SK-N-SH (cell line): Measurements from ENCODE around the gene APEH. TPM values are rescaled to one million over a fixed set of nuclear protein-coding genes. Genes with fewer than 3 reads are reported as not detected.

Source experiments
- CTCF ChIA-PET: fragments of 300-600, 350-600 bp; formaldehyde crosslinking; extraction: SDS; loops from one replicate; lab custom pipeline; 2021; lab: Yijun Ruan, JAX
- POLR2A ChIA-PET: fragments of 350-600 bp; sonication (Branson Sonifier 250); formaldehyde crosslinking; extraction: SDS; loops from one replicate; lab custom pipeline; 2020; ENCODE audit warnings: antibody characterized with exemption, inconsistent platforms; lab: Yijun Ruan, JAX
- DNase-seq: peaks from one replicate; pipeline ENCODE4 v3.0.0; 2012
- H2AFZ ChIP-seq: fragments of 200-600 bp; sonication (generic); 2 replicates; pipeline ENCODE4 v1.8.1; 2016; ENCODE audit warnings: antibody characterized with exemption, mild to moderate bottlenecking, low read depth
- H3F3A ChIP-seq: fragments of 200-600 bp; sonication (generic); replicated peaks from 2 replicates; pipeline ENCODE3; 2016; ENCODE audit warnings: antibody characterized with exemption, mild to moderate bottlenecking; ENCODE audit not compliant: insufficient read depth
- H3K27ac ChIP-seq, 2 experiments: fragments of 200-500 bp in 1 of 2; fragments of 200-600 bp in 1 of 2; sonication (Bioruptor generic) in 1 of 2; sonication (generic), shearing (Covaris generic) in 1 of 2; 2 replicates each; pipeline versions ENCODE4 v1.5.1 to v1.6.1; 2014 to 2016; ENCODE audit warnings: low read depth in 2 of 2, inconsistent platforms in 1 of 2, low read length in 1 of 2, mild to moderate bottlenecking in 1 of 2, mixed read lengths in 1 of 2
- H3K27me3 ChIP-seq: fragments of 200-600 bp; sonication (generic), shearing (Covaris generic); 2 replicates; pipeline ENCODE4 v1.6.1; 2016; ENCODE audit warnings: mixed run types; ENCODE audit not compliant: insufficient read depth
- H3K36me3 ChIP-seq, 2 experiments: fragments of 200-500 bp in 1 of 2; fragments of 200-600 bp in 1 of 2; sonication (Bioruptor generic) in 1 of 2; sonication (generic) in 1 of 2; replicated peaks in 1 of 2; 2 replicates each; pipeline versions ENCODE3 to v1.5.1; 2014 to 2016; ENCODE audit warnings: low read length in 1 of 2, mild to moderate bottlenecking in 1 of 2; ENCODE audit not compliant: insufficient read depth in 2 of 2, control insufficient read depth in 1 of 2
- H3K4me1 ChIP-seq, 2 experiments: fragments of 200-500 bp in 1 of 2; fragments of 200-600 bp in 1 of 2; sonication (Bioruptor generic) in 1 of 2; sonication (generic), shearing (Covaris generic) in 1 of 2; 2 replicates each; pipeline versions ENCODE4 v1.5.1 to v1.6.1; 2014 to 2016; ENCODE audit warnings: low read depth in 1 of 2, low read length in 1 of 2, mixed run types in 1 of 2; ENCODE audit not compliant: insufficient read depth in 2 of 2, control insufficient read depth in 1 of 2
- H3K4me2 ChIP-seq: fragments of 200-600 bp; sonication (generic), shearing (Covaris generic); 2 replicates; pipeline ENCODE4 v1.6.1; 2017; ENCODE audit warnings: mixed run types
- H3K4me3 ChIP-seq, 2 experiments: fragments of 200-500 bp in 1 of 2; fragments of 200-600 bp in 1 of 2; sonication (Bioruptor generic) in 1 of 2; sonication (generic), shearing (Covaris generic) in 1 of 2; 2 replicates each; pipeline versions ENCODE4 v1.5.1 to v1.8.1; 2014 to 2016; ENCODE audit warnings: low read depth in 2 of 2, inconsistent platforms in 1 of 2, low read length in 1 of 2, mild to moderate bottlenecking in 1 of 2, mixed read lengths in 1 of 2, moderate library complexity in 1 of 2
- H3K79me2 ChIP-seq: fragments of 200-600 bp; sonication (generic); 2 replicates; pipeline ENCODE4 v1.8.1; 2017; ENCODE audit warnings: mild to moderate bottlenecking; ENCODE audit not compliant: insufficient read depth
- H3K9ac ChIP-seq: fragments of 200-600 bp; sonication (generic); 2 replicates; pipeline ENCODE4 v1.6.1; 2017; ENCODE audit warnings: mixed run types
- H3K9me2 ChIP-seq: fragments of 200-600 bp; sonication (generic); 2 replicates; pipeline ENCODE4 v1.6.1; 2017; ENCODE audit warnings: mixed run types
- H3K9me3 ChIP-seq: fragments of 200-600 bp; sonication (generic); 2 replicates; pipeline ENCODE4 v1.6.1; 2017; ENCODE audit warnings: mixed run types, mild to moderate bottlenecking, moderate library complexity
- H4K20me1 ChIP-seq: fragments of 200-600 bp; sonication (generic); 2 replicates; pipeline ENCODE4 v1.6.1; 2017; ENCODE audit warnings: mild to moderate bottlenecking, mixed run types; ENCODE audit not compliant: insufficient read depth
- ELF1 ChIP-seq: IDR thresholded peaks from 2 replicates; pipeline ENCODE4 v1.4.0; 2012
- GABPA ChIP-seq: IDR thresholded peaks from 2 replicates; pipeline ENCODE4 v1.4.0; 2012; ENCODE audit warnings: low read depth, mild to moderate bottlenecking
- MAX ChIP-seq: IDR thresholded peaks from 2 replicates; pipeline ENCODE4 v1.4.0; 2012; ENCODE audit warnings: low read depth
- POLR2AphosphoS5 ChIP-seq: IDR thresholded peaks from 2 replicates; pipeline ENCODE4 v1.6.1; 2012; ENCODE audit warnings: low read depth, low read length
- RCOR1 ChIP-seq: fragments of 150-350 bp; IDR thresholded peaks from 2 replicates; pipeline ENCODE4 v1.6.1; 2017; ENCODE audit warnings: antibody characterized with exemption, low read length
- REST ChIP-seq: IDR thresholded peaks from 2 replicates; pipeline ENCODE4 v1.6.1; 2012; ENCODE audit warnings: mild to moderate bottlenecking, low read depth, low read length, moderate library complexity
- RFX5 ChIP-seq: IDR thresholded peaks from 2 replicates; pipeline ENCODE4 v1.6.1; 2012; ENCODE audit warnings: mild to moderate bottlenecking, improper control_type of control experiment, low read length
- RXRA ChIP-seq: IDR thresholded peaks from 2 replicates; pipeline ENCODE4 v1.4.0; 2012; ENCODE audit warnings: low read depth, mild to moderate bottlenecking, borderline replicate concordance
- SIN3A ChIP-seq: IDR thresholded peaks from 2 replicates; pipeline ENCODE4 v1.6.1; 2012; ENCODE audit warnings: low read depth, mild to moderate bottlenecking, low read length, moderate library complexity, borderline replicate concordance
- SMC3 ChIP-seq: IDR thresholded peaks from 2 replicates; pipeline ENCODE4 v1.6.1; 2012; ENCODE audit warnings: low read depth, low read length, improper control_type of control experiment
- TEAD4 ChIP-seq: IDR thresholded peaks from 2 replicates; pipeline ENCODE4 v1.4.0; 2012; ENCODE audit warnings: mild to moderate bottlenecking, borderline replicate concordance; ENCODE audit not compliant: insufficient read depth
- USF2 ChIP-seq: fragments of 150-350 bp; IDR thresholded peaks from 2 replicates; pipeline ENCODE4 v1.6.1; 2017; ENCODE audit warnings: antibody characterized with exemption, low read length, low read depth, borderline replicate concordance
- ZBTB33 ChIP-seq: IDR thresholded peaks from 2 replicates; pipeline ENCODE4 v1.4.0; 2012; ENCODE audit warnings: low read depth, borderline replicate concordance
- WGBS: methylation state at CpG from one replicate; pipeline ENCODE4 v1.1.6; 2017; ENCODE audit warnings: low lambda C conversion rate; 5-methylcytosine and 5-hydroxymethylcytosine counted together
- polyA plus RNA-seq, 3 experiments: library from polyadenylated mRNA; depleted of rRNA; stranded (reverse); fragments of >200 nt; gene quantifications; 2 replicates each; pipeline ENCODE4 v1.2.3, GENCODE V29; 2012

The APEH gene
- polyA plus RNA-seq, 1 of the 3 experiments (the other 2 are of a cell fraction), result 112 TPM

- TF ChIP-seq REST (no peak), RXRA (no peak), ELF1 (no peak), POLR2AphosphoS5 (no peak), ZBTB33 (no peak), MAX (no peak), SIN3A (no peak), GABPA (no peak), SMC3 (peak; percentile 67)
These were observed 29.3 kb downstream of the APEH start (continued) for GRCh38 chr3:49703443-49703927.

GRCh38 chr3:49703956-49704355 lies 29.8 kb downstream of the APEH start:
- Histone ChIP-seq H3K27me3 (no peaks in the 10 kb centered on the region), H2AFZ (no peak overlapping the region), H3K36me3 (peaks cover 0 to 29% of the 10 kb centered on the region in 2 experiments), H3K4me2 (no peak overlapping the region), H3K4me1 (no peaks in the 10 kb centered on the region), H3K79me2 (no peaks in the 10 kb centered on the region), H3K9me2 (no peaks in the 10 kb centered on the region), H4K20me1 (no peaks in the 10 kb centered on the region), H3F3A (no peaks in the 10 kb centered on the region), H3K27ac (no peak overlapping the region), H3K9me3 (no peaks in the 10 kb centered on the region), H3K4me3 (no peak overlapping the region), H3K9ac (no peak overlapping the region)
- ChIA-PET CTCF (interaction anchor here (0.6 to 8.1 kb wide), 8 partner anchors 8 to 196 kb away, joined by 3 to 76 read pairs (median 4); partner anchors contain the start of genes AMIGO3, MST1 and RNF123), POLR2A (no interaction called here)
- no peak for DNase-seq
- 97% methylated on average over 7 of the region's 7 CpGs for WGBS
- TF ChIP-seq RFX5 (no peak), SMC3 (no peak), SIN3A (no peak), GABPA (no peak), TEAD4 (no peak), USF2 (no peak), RCOR1 (no peak)
